ENCODE results near the gene PARP4. TPM values are rescaled to one million over a fixed set of nuclear protein-coding genes. Genes with fewer than 3 reads are reported as not detected.
A peak's percentile ranks its signal among the peaks of the same experiment; 100 is the strongest.
"Not testable (repeated sequence)": the region's sequence is repeated elsewhere in the genome, so short reads cannot be mapped to it uniquely, and the experiment has no call there.

PARP4 gene
- total RNA-seq, 1 donor from 2014 or later: 147 TPM

DNA sequence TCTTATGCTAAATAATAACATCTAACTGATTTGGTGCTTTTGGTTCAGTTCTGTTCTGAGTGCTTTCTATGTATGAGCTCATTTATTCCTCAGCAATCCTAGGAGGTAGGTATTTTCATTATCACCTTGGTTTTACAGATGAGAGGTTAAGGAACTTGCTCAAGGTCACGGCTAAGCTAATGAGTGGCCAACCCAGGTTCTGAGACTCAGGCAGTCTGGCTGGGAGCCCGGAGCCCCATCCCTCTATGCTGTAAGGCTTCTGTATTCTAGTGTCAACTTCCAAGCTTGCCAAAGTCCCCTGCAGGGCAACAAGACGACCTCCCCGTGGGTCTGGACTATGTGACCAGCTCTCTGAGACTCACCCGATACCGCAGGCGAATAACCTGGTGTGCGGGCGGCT, 60.5 kb downstream of the PARP4 start:
- DNase-seq (ENCODE audit: low spot score): peak; percentile 28

GRCh38 chr13:24450530-24450929, 62.0 kb downstream of the PARP4 start:
- no peak for DNase-seq (ENCODE audit: low spot score)

DNA sequence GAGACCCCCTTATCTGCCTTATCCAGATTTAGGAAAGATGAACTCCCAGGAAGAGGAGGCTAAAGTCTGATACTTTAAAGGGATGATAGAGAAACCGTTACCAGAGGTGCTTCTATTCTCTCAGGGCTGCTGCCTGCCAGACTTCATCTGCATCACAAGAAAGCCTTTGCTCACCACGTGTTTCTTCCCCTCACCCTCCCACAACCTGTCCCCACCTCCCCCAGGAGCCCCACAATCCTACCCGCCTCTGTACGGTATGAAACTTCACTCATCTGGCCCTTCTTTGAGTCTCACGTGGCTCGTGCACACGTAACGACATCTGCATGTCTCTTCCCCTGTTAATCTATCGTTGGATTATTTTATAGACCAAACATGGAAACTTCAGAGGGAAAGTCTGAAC, 67.7 kb downstream of the PARP4 start:
- not testable (repeated sequence) for DNase-seq (ENCODE audit: low spot score)

DNA sequence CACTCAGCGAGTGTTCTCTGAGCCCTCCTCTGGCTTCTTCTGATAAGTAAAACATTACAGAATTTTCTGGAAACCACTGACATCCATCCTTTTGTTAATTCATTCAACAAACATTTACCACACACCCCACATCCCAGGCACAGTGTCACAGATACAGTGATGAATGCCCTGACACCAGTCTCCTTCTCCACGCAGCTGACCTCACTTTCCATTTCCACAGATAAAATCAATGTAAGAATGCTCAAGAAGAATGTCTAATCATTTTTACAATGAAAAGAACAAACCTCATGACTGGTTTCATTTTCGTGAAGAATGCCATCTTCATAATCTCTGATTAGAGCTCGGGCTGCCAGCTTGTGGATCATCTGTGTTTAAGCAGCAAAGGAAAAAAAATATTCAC, 69.2 kb downstream of the PARP4 start:
- DNase-seq (ENCODE audit: low spot score): no peak

GRCh38 chr13:24426045-24426444, 86.5 kb downstream of the PARP4 start:
- DNase-seq (ENCODE audit: low spot score): not testable (repeated sequence)

GRCh38 chr13:24419668-24420067, 92.9 kb downstream of the PARP4 start:
- not testable (repeated sequence) for DNase-seq (ENCODE audit: low spot score)

- no peak for DNase-seq (ENCODE audit: low spot score)
These were observed 104.7 kb downstream of the PARP4 start for GRCh38 chr13:24407844-24408243.

DNA sequence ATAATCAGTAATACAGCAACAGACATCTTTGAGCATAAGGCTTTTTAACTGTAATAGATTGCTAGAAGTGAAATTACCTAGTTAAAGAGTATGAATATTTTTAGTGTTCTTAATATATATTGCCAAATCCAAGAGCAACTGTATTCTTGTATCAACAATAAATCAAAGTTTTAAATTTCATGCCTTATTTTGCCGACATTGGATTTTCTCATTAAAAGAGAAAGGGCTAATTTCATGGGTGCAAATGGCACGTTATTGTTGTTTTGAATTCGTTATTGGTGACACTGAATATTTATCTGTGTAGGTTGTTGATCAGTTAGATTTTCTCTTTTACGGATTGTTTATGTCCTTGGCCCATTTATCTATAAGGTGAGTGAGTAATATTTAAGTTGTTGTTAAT, 106.1 kb downstream of the PARP4 start:
- DNase-seq (ENCODE audit: low spot score): no peak

DNA sequence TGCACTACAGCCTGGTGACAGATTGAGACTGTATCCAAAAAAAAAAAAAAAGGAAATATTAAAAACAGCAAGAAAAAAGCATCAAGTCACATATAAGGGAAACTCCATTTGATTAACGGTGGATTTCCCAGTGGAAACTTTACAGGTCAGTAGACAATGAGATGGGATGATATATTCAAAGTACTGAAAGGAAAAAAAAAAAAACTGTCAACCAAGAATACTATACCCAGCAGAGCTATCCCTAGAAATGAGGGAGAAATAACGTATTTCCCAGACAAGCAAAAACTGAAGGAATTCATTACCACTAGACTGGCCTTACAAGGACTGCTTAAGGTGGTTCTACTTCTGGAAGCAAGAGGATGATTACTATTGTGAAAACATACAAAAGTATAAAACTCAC, 115.8 kb downstream of the PARP4 start:
- DNase-seq (ENCODE audit: low spot score): no peak

GRCh38 chr13:24392972-24393371, 119.6 kb downstream of the PARP4 start:
- no peak for DNase-seq (ENCODE audit: low spot score)

DNA sequence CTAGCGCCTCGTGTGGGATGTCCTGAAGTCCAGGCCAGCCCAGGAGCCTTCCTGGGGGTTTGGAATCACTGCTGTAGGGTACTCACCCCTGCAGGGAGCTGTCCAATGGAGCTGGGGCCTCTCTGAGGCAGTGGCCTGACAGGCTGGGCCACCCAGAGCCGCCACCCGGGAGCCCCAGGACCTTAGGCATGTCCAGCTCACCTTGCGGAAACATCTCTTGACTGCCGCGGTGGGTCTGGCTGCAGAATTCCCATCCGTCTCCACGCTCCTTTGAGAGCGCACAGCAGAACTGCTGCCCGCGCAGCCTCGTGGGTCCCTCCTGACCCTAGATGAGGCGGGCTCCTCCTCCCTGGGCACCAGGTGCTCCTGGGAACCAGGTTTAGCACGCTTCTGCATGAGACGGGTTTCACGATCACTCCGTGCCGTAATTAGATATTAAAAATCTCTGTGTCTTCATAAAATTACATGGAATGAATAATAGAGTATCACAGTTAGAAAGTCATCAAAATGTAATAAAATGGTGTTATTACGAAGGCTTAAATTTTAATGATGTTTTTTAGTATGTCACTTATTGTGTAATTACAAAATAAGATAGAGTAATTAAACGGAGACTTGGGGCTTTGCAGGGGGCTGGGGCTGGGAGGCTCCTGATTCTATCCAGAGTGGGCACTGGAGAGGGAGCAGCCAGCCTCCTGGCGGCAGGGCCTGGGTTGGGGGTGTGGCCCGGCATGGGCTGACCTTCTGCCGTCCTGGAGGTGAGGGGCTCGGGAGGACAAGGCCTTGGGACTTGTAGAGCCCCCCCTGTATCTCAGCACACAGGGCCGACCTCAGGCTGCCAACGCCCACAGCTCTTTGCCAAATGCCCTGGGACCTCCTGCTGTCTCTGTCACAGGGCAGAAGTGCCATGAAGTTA, 120.6 kb downstream of the PARP4 start:
- DNase-seq (ENCODE audit: low spot score): not testable (repeated sequence)

DNA sequence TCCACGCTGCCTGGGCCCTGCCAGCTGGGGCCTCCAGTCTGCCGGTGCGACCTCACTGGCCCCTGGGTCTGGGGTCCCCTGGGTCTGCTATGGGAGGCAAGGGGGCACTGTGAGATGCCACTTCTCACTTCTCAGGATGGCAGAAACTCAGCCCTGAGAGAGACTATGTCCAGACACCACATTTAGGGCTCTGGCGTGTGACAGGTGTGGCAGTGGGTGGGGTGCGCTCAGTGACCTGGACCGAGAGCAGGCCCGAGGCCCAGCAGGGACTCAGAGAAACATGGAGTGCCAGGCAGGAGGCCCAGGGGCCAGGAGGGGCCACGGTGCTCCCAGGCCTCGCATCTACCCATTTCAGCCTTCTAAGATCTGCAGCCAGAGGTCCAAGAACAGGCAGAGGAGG, 121.8 kb downstream of the PARP4 start:
- not testable (repeated sequence) for DNase-seq (ENCODE audit: low spot score)

DNA sequence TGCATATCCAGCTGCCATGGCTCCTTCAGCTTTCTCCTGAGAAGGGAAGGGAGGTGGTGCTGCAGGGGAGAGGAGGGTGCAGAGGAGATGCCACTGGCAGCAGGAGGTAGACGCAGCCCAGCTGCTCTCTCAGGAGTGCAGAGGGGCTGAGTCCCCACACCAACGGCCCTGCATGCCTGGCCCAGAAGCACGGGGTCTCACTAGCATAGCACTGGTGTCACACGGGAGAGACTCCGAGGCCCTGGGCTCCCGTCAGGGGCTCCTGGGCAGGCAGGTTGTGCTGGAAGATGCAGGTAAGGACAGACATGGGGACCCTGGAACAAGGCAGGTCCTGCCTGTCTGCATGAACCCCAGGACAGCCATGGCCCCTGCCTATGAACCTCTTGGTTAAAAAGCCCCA, 123.1 kb downstream of the PARP4 start:
- no peak for DNase-seq (ENCODE audit: low spot score)

- DNase-seq (ENCODE audit: low spot score): not testable (repeated sequence)
These were observed 123.8 kb downstream of the PARP4 start for GRCh38 chr13:24388743-24389142.

GRCh38 chr13:24386816-24387708, 125.5 kb downstream of the PARP4 start:
- DNase-seq (ENCODE audit: low spot score): no peak

DNA sequence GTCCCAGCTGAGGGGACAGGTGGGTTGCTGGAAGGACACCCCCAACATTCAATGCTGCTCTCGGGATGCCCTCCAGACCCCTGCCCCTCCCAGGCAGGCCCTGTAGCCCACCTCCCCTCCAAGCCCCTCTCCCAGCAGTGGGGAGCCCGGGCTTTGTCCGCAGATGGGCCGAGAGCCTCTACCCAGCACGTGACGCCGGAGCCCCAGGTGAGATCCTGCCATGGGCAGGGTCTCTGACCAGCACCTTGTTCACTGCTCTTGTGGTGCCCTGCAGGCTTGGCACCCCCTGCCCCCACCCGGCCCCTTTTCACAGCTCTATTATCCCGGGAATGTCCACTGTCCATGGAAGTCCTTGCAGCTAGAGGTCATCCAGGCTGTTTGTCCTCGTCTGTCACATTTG, 126.7 kb downstream of the PARP4 start:
- DNase-seq (ENCODE audit: low spot score): no peak

DNA sequence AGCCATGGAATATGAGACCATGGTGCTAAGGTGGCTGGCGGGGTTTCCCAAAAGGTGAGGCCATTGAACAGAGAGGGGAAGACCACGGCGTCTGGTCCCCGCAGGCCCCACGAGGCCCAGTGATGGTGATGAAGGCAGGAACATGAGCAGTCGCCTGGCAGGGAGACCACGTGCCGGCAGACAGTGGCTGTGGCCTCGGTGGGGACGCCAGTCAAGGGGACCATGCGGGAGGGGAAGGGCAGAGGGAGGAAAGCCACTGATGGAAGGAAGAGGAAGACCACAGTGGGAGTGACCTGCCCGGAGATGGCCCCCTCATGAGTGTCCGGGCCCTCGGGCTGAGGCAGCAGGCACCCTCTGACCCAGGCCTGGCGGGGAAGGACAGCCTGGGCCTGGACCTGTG, 127.6 kb downstream of the PARP4 start:
- DNase-seq (ENCODE audit: low spot score): not testable (repeated sequence)

- DNase-seq (ENCODE audit: low spot score): not testable (repeated sequence)
These were observed 128.5 kb downstream of the PARP4 start for GRCh38 chr13:24384091-24384490.

- DNase-seq (ENCODE audit: low spot score): no peak
These were observed 130.9 kb downstream of the PARP4 start for GRCh38 chr13:24381541-24382265.

DNA sequence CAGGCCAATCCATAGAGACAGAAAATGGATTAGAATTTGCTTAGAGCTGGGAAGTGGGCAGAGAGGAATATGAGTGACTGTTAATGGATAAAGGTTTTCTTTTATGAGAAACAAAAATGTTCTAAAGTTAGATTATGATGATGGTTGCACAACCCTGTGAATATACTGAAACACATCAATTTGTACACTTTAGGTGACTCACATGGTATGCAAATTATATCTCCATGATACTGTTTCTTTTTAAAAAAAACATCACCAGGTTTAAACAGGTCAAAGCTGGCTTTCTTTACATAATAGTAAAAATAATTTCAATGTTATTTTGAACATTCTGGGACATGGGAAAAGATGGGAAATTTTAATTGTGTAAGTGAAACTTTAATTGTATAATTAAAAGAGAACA, 131.7 kb downstream of the PARP4 start:
- not testable (repeated sequence) for DNase-seq (ENCODE audit: low spot score)

DNA sequence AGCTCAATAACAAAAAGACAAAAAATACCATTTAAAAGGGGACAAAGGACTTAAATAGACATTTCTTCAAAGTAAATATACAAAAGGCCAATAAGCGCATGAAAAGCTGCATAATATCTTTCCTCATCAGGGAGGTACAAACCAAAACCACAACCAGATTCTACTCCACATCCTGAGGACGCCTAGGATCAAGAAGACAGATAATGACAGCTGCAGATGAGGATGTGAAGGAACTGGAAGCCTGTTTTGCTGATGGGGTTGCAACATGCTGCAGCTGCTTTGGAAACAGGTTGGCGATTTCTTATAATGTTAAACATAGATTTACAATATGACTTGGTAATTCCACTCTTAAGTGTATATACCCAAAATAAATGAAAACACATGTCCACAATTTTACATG, 132.4 kb downstream of the PARP4 start:
- not testable (repeated sequence) for DNase-seq (ENCODE audit: low spot score)

GRCh38 chr13:24371273-24371672, 141.3 kb downstream of the PARP4 start:
- not testable (repeated sequence) for DNase-seq (ENCODE audit: low spot score)

All from mucosa of gallbladder (tissue), 1 donor.